Vagina (tissue), 2 donors: ENCODE measurements around the gene MADD. TPM values are rescaled to one million over a fixed set of nuclear protein-coding genes. Genes with fewer than 3 reads are reported as not detected.

Experiments used
- DNase-seq, 2 donors: peaks; one replicate each; pipeline ENCODE4 v3.0.0-alpha.2; 2017; ENCODE audit errors: extremely low spot score in 2 of 2
- H3K27ac ChIP-seq: fragments of 200-600 bp; sonication (generic); one replicate; pipeline ENCODE4 v1.5.1; 2019
- H3K27me3 ChIP-seq: fragments of 200-600 bp; sonication (generic); one replicate; pipeline ENCODE4 v1.5.1; 2019
- H3K36me3 ChIP-seq, 2 donors: fragments of 200-600 bp; sonication (generic); one replicate each; pipeline ENCODE4 v1.5.1; 2017 to 2019
- H3K4me1 ChIP-seq: fragments of 200-600 bp; sonication (generic); one replicate; pipeline ENCODE4 v1.5.1; 2019
- H3K4me3 ChIP-seq, 2 donors: fragments of 200-600 bp; sonication (generic); 1 replicate in 1 of 2; 2 replicates in 1 of 2; pipeline ENCODE4 v1.5.1; 2016 to 2019
- H3K9me3 ChIP-seq: fragments of 200-600 bp; sonication (generic); one replicate; pipeline ENCODE4 v1.5.1; 2019
- CTCF ChIP-seq, 3 experiments: fragments of 450-650 bp in 2 of 3; fragments of 200-600 bp in 1 of 3; sonication (generic) in 1 of 3; IDR thresholded peaks; one replicate each; pipeline ENCODE4 v1.5.1; 2017 to 2019; ENCODE audit warnings: antibody characterized with exemption in 3 of 3, mild to moderate bottlenecking in 2 of 3, moderate library complexity in 2 of 3
- POLR2A ChIP-seq, 2 donors: fragments of 450-650 bp; IDR thresholded peaks; one replicate each; pipeline ENCODE4 v1.6.1; 2017; ENCODE audit warnings: antibody characterized with exemption in 2 of 2, mild to moderate bottlenecking in 2 of 2, moderate library complexity in 2 of 2
- POLR2AphosphoS5 ChIP-seq, 2 donors: sonication (generic); formaldehyde crosslinking; IDR thresholded peaks; one replicate each; pipeline ENCODE4 v1.9.0; 2017; ENCODE audit warnings: antibody characterized with exemption in 2 of 2, mild to moderate bottlenecking in 2 of 2, low read depth in 1 of 2; ENCODE audit not compliant: insufficient read depth in 1 of 2
- intact Hi-C: fragments of 100-400 bp; cut with DNase I; formaldehyde crosslinking; loops from one replicate; pipeline ENCODE4 v1.15.1; 2023
- total RNA-seq: library from RNA; depleted of rRNA; stranded (reverse); fragments of >200 nt; gene quantifications from one replicate; pipeline ENCODE4 v1.2.3, GENCODE V29; 2016

The MADD gene
- total RNA-seq, 1 donor from 2014 or later = 56.5 TPM

GRCh38 chr11:47278769-47279168 lies 8.8 kb downstream of the MADD start:
- no peak for DNase-seq
- intact Hi-C loops = no loop called here
- no peak for TF ChIP-seq CTCF (IDR thresholded peaks at IDR 0.05)
- no peak for TF ChIP-seq POLR2A (IDR thresholded peaks at IDR 0.05)
- no peak for TF ChIP-seq POLR2AphosphoS5 (IDR thresholded peaks at IDR 0.05; ENCODE audit: insufficient read depth in 1 of 2, low read depth in 1 of 2)
- H3K36me3 ChIP-seq = peaks cover 3 to 87% of the 10 kb centered on the region in 2 donors
- H3K27ac ChIP-seq = no peak overlapping the region
- no peaks in the 10 kb centered on the region for H3K27me3 ChIP-seq
- H3K4me3 ChIP-seq = no peak overlapping the region
- no peaks in the 10 kb centered on the region for H3K4me1 ChIP-seq
- no peaks in the 10 kb centered on the region for H3K9me3 ChIP-seq

- Histone ChIP-seq H3K9me3 (no peaks in the 10 kb centered on the region), H3K36me3 (peaks cover 3 to 95% of the 10 kb centered on the region in 2 donors), H3K27me3 (no peaks in the 10 kb centered on the region), H3K4me3 (no peak overlapping the region), H3K27ac (no peak overlapping the region), H3K4me1 (no peaks in the 10 kb centered on the region)
- intact Hi-C loops = loop anchor here (10.0 kb wide), 1 partner anchor 75 kb away; the partner anchor contains the start of gene MYBPC3
- no peak for DNase-seq
- TF ChIP-seq CTCF (IDR thresholded peaks at IDR 0.05) (no peak), POLR2AphosphoS5 (IDR thresholded peaks at IDR 0.05; ENCODE audit: insufficient read depth in 1 of 2, low read depth in 1 of 2) (no peak), POLR2A (IDR thresholded peaks at IDR 0.05) (no peak)
These were observed 10.2 kb downstream of the MADD start for GRCh38 chr11:47280099-47280498.

- H3K36me3 ChIP-seq = peaks cover 3 to 94% of the 10 kb centered on the region in 2 donors
- no peak for TF ChIP-seq CTCF (IDR thresholded peaks at IDR 0.05)
- no peak for TF ChIP-seq POLR2A (IDR thresholded peaks at IDR 0.05)
- TF ChIP-seq POLR2AphosphoS5 (IDR thresholded peaks at IDR 0.05; ENCODE audit: insufficient read depth in 1 of 2, low read depth in 1 of 2) = no peak
- intact Hi-C loops = loop anchor here (10.0 kb wide), 1 partner anchor 74 kb away; the partner anchor contains the start of gene MYBPC3
- no peaks in the 10 kb centered on the region for H3K4me1 ChIP-seq
- no peaks in the 10 kb centered on the region for H3K9me3 ChIP-seq
- DNase-seq = no peak
- no peak overlapping the region for H3K4me3 ChIP-seq
- no peaks in the 10 kb centered on the region for H3K27me3 ChIP-seq
- no peak overlapping the region for H3K27ac ChIP-seq
These were observed 10.9 kb downstream of the MADD start for GRCh38 chr11:47280860-47281259.

- H3K27ac ChIP-seq = no peak overlapping the region
- no peak for DNase-seq
- intact Hi-C loops = loop anchor here (10.0 kb wide), 1 partner anchor 72 kb away; the partner anchor contains the start of gene MYBPC3
- no peak overlapping the region for H3K4me3 ChIP-seq
- no peaks in the 10 kb centered on the region for H3K27me3 ChIP-seq
- H3K4me1 ChIP-seq = no peaks in the 10 kb centered on the region
- H3K9me3 ChIP-seq = no peaks in the 10 kb centered on the region
- H3K36me3 ChIP-seq = peaks cover 0 to 95% of the 10 kb centered on the region in 2 donors
- TF ChIP-seq CTCF (IDR thresholded peaks at IDR 0.05) = no peak
- TF ChIP-seq POLR2AphosphoS5 (IDR thresholded peaks at IDR 0.05; ENCODE audit: insufficient read depth in 1 of 2, low read depth in 1 of 2) = no peak
- TF ChIP-seq POLR2A (IDR thresholded peaks at IDR 0.05) = no peak
These were observed 12.5 kb downstream of the MADD start for GRCh38 chr11:47282462-47282861.

- intact Hi-C loops = loop anchor here (10.0 kb wide), 1 partner anchor 71 kb away; the partner anchor contains the start of gene MYBPC3
These were observed 14.2 kb downstream of the MADD start for GRCh38 chr11:47284151-47284550.

More at GRCh38 chr11:47284151-47284550, 14.2 kb downstream of the MADD start:
- Histone ChIP-seq H3K36me3 (peaks cover 0 to 98% of the 10 kb centered on the region in 2 donors), H3K9me3 (no peaks in the 10 kb centered on the region), H3K4me1 (no peaks in the 10 kb centered on the region), H3K4me3 (no peak overlapping the region), H3K27me3 (no peaks in the 10 kb centered on the region), H3K27ac (no peak overlapping the region)
- DNase-seq = no peak
- TF ChIP-seq POLR2AphosphoS5 (IDR thresholded peaks at IDR 0.05; ENCODE audit: insufficient read depth in 1 of 2, low read depth in 1 of 2) = no peak
- no peak for TF ChIP-seq POLR2A (IDR thresholded peaks at IDR 0.05)
- TF ChIP-seq CTCF (IDR thresholded peaks at IDR 0.05) = no peak
